H1 (cell line): ENCODE data around the gene SMG1. TPM values are rescaled to one million over a fixed set of nuclear protein-coding genes. Genes with fewer than 3 reads are reported as not detected.

Experiments
- CTCF ChIA-PET: fragments of 300-600 bp; sonication (Branson Sonifier 250); formaldehyde crosslinking; loops from one replicate; lab custom pipeline; 2021; ENCODE audit not compliant: partially characterized antibody; lab: Charles Lee
- POLR2A ChIA-PET: fragments of 300-600 bp; sonication (Branson Sonifier 250); formaldehyde crosslinking; loops from one replicate; lab custom pipeline; 2021; ENCODE audit warnings: inconsistent platforms; ENCODE audit not compliant: partially characterized antibody; lab: Charles Lee
- DNase-seq, 2 experiments: peaks; one replicate each; pipeline versions ENCODE4 v3.0.0 to v3.0.0-alpha.2; 2010 to 2022; ENCODE audit warnings: low spot score in 2 of 2, low read depth in 1 of 2, mixed read lengths in 1 of 2
- FAIRE-seq: peaks from 2 replicates; lab custom pipeline; 2011; peaks lifted over from hg19 to GRCh38; lab: Jason Lieb, UNC
- H2AFZ ChIP-seq: 2 replicates; pipeline ENCODE4 v1.8.1; 2012; ENCODE audit warnings: low read length, inconsistent platforms
- H2AK5ac ChIP-seq: 2 replicates; pipeline ENCODE4 v1.6.1; 2013; ENCODE audit warnings: low read depth, low read length
- H2BK120ac ChIP-seq: replicated peaks from 2 replicates; pipeline ENCODE3; 2013; ENCODE audit warnings: low read depth, low read length, inconsistent platforms
- H2BK12ac ChIP-seq: 2 replicates; pipeline ENCODE4 v1.6.1; 2013; ENCODE audit warnings: low read depth, low read length
- H2BK15ac ChIP-seq: 2 replicates; pipeline ENCODE4 v1.6.1; 2013; ENCODE audit warnings: low read length
- H2BK20ac ChIP-seq: 2 replicates; pipeline ENCODE4 v1.6.1; 2013; ENCODE audit warnings: low read length
- H2BK5ac ChIP-seq: 2 replicates; pipeline ENCODE4 v1.6.1; 2013; ENCODE audit warnings: low read depth, low read length
- H3K14ac ChIP-seq: 2 replicates; pipeline ENCODE4 v1.6.1; 2013; ENCODE audit warnings: inconsistent platforms; ENCODE audit not compliant: insufficient read length
- H3K18ac ChIP-seq: 2 replicates; pipeline ENCODE4 v1.6.1; 2013; ENCODE audit warnings: low read length; ENCODE audit errors: extremely low read depth
- H3K23ac ChIP-seq: 2 replicates; pipeline ENCODE4 v1.6.1; 2013; ENCODE audit warnings: inconsistent platforms; ENCODE audit not compliant: insufficient read length
- H3K23me2 ChIP-seq: 2 replicates; pipeline ENCODE4 v1.6.1; 2013; ENCODE audit warnings: low read depth, low read length
- H3K27ac ChIP-seq: 2 replicates; pipeline ENCODE4 v1.6.1; 2011; ENCODE audit warnings: low read depth, low read length, inconsistent platforms
- H3K27me3 ChIP-seq, 4 experiments: replicated peaks in 1 of 4; 1 replicate in 1 of 4; 2 replicates in 3 of 4; pipeline versions ENCODE4 v1.6.1 to v1.8.1; 2011 to 2013; ENCODE audit warnings: low read length in 3 of 4, mild to moderate bottlenecking in 3 of 4, inconsistent platforms in 2 of 4, mixed read lengths in 2 of 4, moderate library complexity in 1 of 4; ENCODE audit not compliant: control insufficient read depth in 3 of 4, insufficient read depth in 3 of 4; ENCODE audit errors: extremely low read depth in 1 of 4
- H3K36me3 ChIP-seq, 4 experiments: 2 replicates each; pipeline versions ENCODE4 v1.6.1 to v1.8.1; 2011 to 2013; ENCODE audit warnings: mild to moderate bottlenecking in 4 of 4, low read length in 3 of 4, moderate library complexity in 2 of 4, control low read depth in 1 of 4, inconsistent platforms in 1 of 4; ENCODE audit not compliant: insufficient read depth in 4 of 4, control insufficient read depth in 2 of 4
- H3K4ac ChIP-seq: replicated peaks from 2 replicates; pipeline ENCODE3; 2013; ENCODE audit warnings: low read length, low read depth, mixed read lengths, inconsistent platforms; ENCODE audit not compliant: insufficient read length
- H3K4me1 ChIP-seq, 4 experiments: replicated peaks in 1 of 4; 1 replicate in 1 of 4; 2 replicates in 3 of 4; pipeline versions ENCODE4 v1.6.1 to v1.8.1; 2011 to 2013; ENCODE audit warnings: low read length in 3 of 4, inconsistent platforms in 2 of 4, mixed read lengths in 1 of 4; ENCODE audit not compliant: insufficient read depth in 4 of 4, control insufficient read depth in 3 of 4
- H3K4me2 ChIP-seq, 2 experiments: 2 replicates each; pipeline versions ENCODE4 v1.6.1 to v1.8.1; 2011 to 2013; ENCODE audit warnings: low read depth in 2 of 2, low read length in 2 of 2, control low read depth in 1 of 2, inconsistent platforms in 1 of 2, mild to moderate bottlenecking in 1 of 2; ENCODE audit not compliant: insufficient read depth in 1 of 2
- H3K4me3 ChIP-seq, 4 experiments: fragments of 200-600, 300-600 bp in 1 of 4; sonication (generic), shearing (Covaris generic), sonication (Bioruptor Twin) in 1 of 4; 2 replicates each; pipeline versions ENCODE4 v1.5.1 to v1.8.1; 2011 to 2016; ENCODE audit warnings: low read length in 4 of 4, low read depth in 3 of 4, control low read depth in 2 of 4, inconsistent platforms in 2 of 4, mild to moderate bottlenecking in 2 of 4, mixed read lengths in 1 of 4, moderate library complexity in 1 of 4; ENCODE audit not compliant: insufficient read depth in 2 of 4; ENCODE audit errors: extremely low read depth in 1 of 4
- H3K56ac ChIP-seq: replicated peaks from 2 replicates; pipeline ENCODE3; 2013; ENCODE audit warnings: low read depth, mild to moderate bottlenecking, mixed read lengths, low read length, inconsistent platforms; ENCODE audit not compliant: insufficient read length
- H3K79me1 ChIP-seq: 2 replicates; pipeline ENCODE4 v1.6.1; 2013; ENCODE audit warnings: low read depth, low read length, control low read depth
- H3K79me2 ChIP-seq, 2 experiments: 2 replicates each; pipeline versions ENCODE4 v1.6.1 to v1.8.1; 2012 to 2013; ENCODE audit warnings: low read length in 2 of 2, mild to moderate bottlenecking in 2 of 2, inconsistent platforms in 1 of 2; ENCODE audit not compliant: insufficient read depth in 2 of 2, control insufficient read depth in 1 of 2
- H3K9ac ChIP-seq, 4 experiments: replicated peaks in 1 of 4; 1 replicate in 1 of 4; 2 replicates in 3 of 4; pipeline versions ENCODE4 v1.6.1 to v1.8.1; 2011 to 2013; ENCODE audit warnings: low read depth in 3 of 4, low read length in 3 of 4, control low read depth in 2 of 4, mild to moderate bottlenecking in 2 of 4, moderate library complexity in 2 of 4, inconsistent platforms in 1 of 4; ENCODE audit errors: extremely low read depth in 1 of 4
- H3K9me3 ChIP-seq, 2 experiments: 2 replicates each; pipeline versions ENCODE4 v1.6.1 to v1.8.1; 2012 to 2013; ENCODE audit warnings: mild to moderate bottlenecking in 2 of 2, moderate library complexity in 2 of 2, control low read depth in 1 of 2, inconsistent platforms in 1 of 2, low read depth in 1 of 2, low read length in 1 of 2, mixed read lengths in 1 of 2; ENCODE audit not compliant: insufficient read depth in 2 of 2
- H4K20me1 ChIP-seq, 2 experiments: replicated peaks in 1 of 2; 2 replicates each; pipeline versions ENCODE3 to v1.8.1; 2011 to 2013; ENCODE audit warnings: inconsistent platforms in 2 of 2, low read length in 2 of 2, mild to moderate bottlenecking in 1 of 2; ENCODE audit not compliant: insufficient read depth in 2 of 2, control insufficient read depth in 1 of 2
- H4K5ac ChIP-seq: 2 replicates; pipeline ENCODE4 v1.6.1; 2013; ENCODE audit warnings: low read length, low read depth, mixed read lengths, inconsistent platforms; ENCODE audit not compliant: insufficient read length
- H4K8ac ChIP-seq: 2 replicates; pipeline ENCODE4 v1.8.0; 2013; ENCODE audit warnings: mild to moderate bottlenecking, moderate library complexity, low read length, inconsistent platforms; ENCODE audit not compliant: insufficient read depth; ENCODE audit errors: extremely low read depth
- H4K91ac ChIP-seq: replicated peaks from 2 replicates; pipeline ENCODE3; 2013; ENCODE audit warnings: low read length, mixed read lengths, inconsistent platforms; ENCODE audit not compliant: insufficient read length
- CHD1 ChIP-seq: IDR thresholded peaks from 2 replicates; pipeline ENCODE4 v1.6.1; 2012; ENCODE audit warnings: low read depth, low read length, improper control_type of control experiment
- CHD2 ChIP-seq: IDR thresholded peaks from 2 replicates; pipeline ENCODE4 v1.6.1; 2012; ENCODE audit warnings: low read length, improper control_type of control experiment
- JUN ChIP-seq: IDR thresholded peaks from 2 replicates; pipeline ENCODE4 v1.6.1; 2011; ENCODE audit warnings: low read depth, mild to moderate bottlenecking, improper control_type of control experiment, low read length
- NRF1 ChIP-seq: IDR thresholded peaks from 2 replicates; pipeline ENCODE4 v1.6.1; 2011; ENCODE audit warnings: mild to moderate bottlenecking, low read depth, low read length, improper control_type of control experiment
- POU5F1 ChIP-seq: IDR thresholded peaks from 2 replicates; pipeline ENCODE4 v1.6.1; 2011; ENCODE audit warnings: low read depth, mild to moderate bottlenecking, low read length, moderate library complexity
- RNF2 ChIP-seq: fragments of 200-900, 300-1000 bp; sonication (generic); IDR thresholded peaks from 2 replicates; pipeline ENCODE4 v1.7.1; 2016; ENCODE audit warnings: borderline replicate concordance, low read depth, mild to moderate bottlenecking, antibody characterized with exemption, low read length; ENCODE audit not compliant: poor library complexity, severe bottlenecking; ENCODE audit errors: missing control alignments
- SP1 ChIP-seq: IDR thresholded peaks from 2 replicates; pipeline ENCODE4 v1.6.1; 2011; ENCODE audit warnings: low read depth, low read length
- TEAD4 ChIP-seq: IDR thresholded peaks from 2 replicates; pipeline ENCODE4 v1.6.1; 2012; ENCODE audit warnings: low read depth, low read length, inconsistent platforms, mixed read lengths
- WGBS, 2 experiments: shearing (Covaris generic) in 1 of 2; methylation state at CpG; one replicate each; pipeline versions ENCODE4 v1.1.6 to v1.1.7; 2013 to 2015; ENCODE audit warnings: low lambda C conversion rate in 2 of 2, mixed read lengths in 2 of 2, inconsistent platforms in 1 of 2, low coverage in 1 of 2, missing lambda C conversion rate in 1 of 2; ENCODE audit not compliant: insufficient replicate concordance in 2 of 2, insufficient coverage in 1 of 2, insufficient read length in 1 of 2; ENCODE audit errors: extremely low coverage in 1 of 2, missing lambda C conversion rate in 1 of 2; 5-methylcytosine and 5-hydroxymethylcytosine counted together
- polyA plus RNA-seq, 7 experiments: library from polyadenylated mRNA; depleted of rRNA in 3 of 7; stranded (reverse) in 5 of 7; unstranded in 2 of 7; fragments of >200 nt in 5 of 7; fragments of 200-250 nt in 2 of 7; gene quantifications; 1 replicate in 5 of 7; 2 replicates in 1 of 7; 4 replicates in 1 of 7; pipeline versions ENCODE4 v1.2.1 to v1.2.3, GENCODE V29; 2011 to 2013; ENCODE audit warnings: missing spikeins in 2 of 7, mixed read lengths in 2 of 7
- total RNA-seq: library from RNA; stranded (reverse); fragmentation: NEBNext Ultra II Directional; extraction: Animal tissue kit (Norgen Biotek cat#: 25700); gene quantifications from 2 replicates; pipeline ENCODE4 v1.2.1, GENCODE V29; 2021
- TF ChIP-seq, protein P1 (sequence below): IDR thresholded peaks from 2 replicates; pipeline ENCODE4 v1.6.1; 2012; ENCODE audit warnings: inconsistent platforms

Gene SMG1
- total and polyA plus RNA-seq, 2 of the 8 experiments (the other 6 are each of a cell fraction or from before 2014, with no cell fraction given) = 14.9 to 90.6 TPM

DNA sequence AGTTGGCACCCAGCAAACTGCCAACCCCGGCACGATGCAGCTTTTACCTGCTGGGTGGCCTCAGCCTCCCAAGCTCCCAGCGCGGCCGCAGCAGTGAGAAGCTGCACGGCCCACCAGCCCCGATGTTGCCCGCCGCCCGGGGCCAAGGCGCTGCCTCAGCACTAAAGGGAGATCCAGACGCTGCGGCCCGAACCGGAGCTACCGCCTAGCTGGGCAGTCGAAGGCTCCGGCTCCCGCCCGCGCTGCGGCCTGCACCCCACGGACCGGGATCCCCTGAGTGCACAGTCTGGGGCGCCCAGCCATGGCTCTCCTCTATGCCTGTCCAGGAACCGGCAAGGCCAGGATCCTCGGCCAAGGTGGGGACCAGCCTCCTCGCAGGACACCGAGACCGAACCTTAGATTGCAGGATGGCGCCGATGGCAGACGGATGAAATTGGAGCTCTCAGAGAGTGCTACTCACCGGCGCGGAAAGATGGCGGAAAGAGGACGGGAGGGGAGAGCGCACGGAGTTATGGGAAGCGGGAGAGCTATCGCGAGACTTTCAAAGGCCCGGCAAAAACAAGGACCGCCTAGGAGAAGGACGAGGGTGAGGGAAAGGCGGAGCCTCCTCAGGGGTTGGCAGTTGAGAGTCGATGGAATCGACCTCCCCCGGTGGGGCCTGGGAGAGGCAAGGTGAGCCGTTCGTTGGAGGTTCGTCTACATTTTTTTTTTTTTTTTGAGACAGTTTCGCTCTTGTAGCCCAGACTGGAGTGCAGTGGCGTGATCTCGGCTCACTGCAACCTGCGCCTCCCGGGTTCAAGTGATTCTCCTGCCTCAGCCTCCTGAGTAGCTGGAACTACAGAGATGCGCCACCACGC is 136.1 kb downstream of the SMG1 start, which contains the start of gene RPS15A:
TSS of gene RPS15A (minus strand) at position 485 of the 857 bp plus-strand sequence. CDS start 1,221 bp downstream, outside the sequence.
- peaks cover 50 to 51% of the 10 kb centered on the region in 2 experiments for H3K79me2 ChIP-seq
- no peak within 1 kb of the TSS for H3K23ac ChIP-seq
- peak; percentile 39 for FAIRE-seq
- peak within 1 kb of the TSS; percentile 66 for H3K56ac ChIP-seq
- no peak within 1 kb of the TSS for H2AFZ ChIP-seq
- ChIA-PET CTCF (interaction anchor here (0.6 to 1.4 kb wide), 3 partner anchors 8 to 720 kb away, joined by 3 to 7 read pairs (median 4); partner anchors contain the start of gene ARL6IP1), POLR2A (interaction anchor here (0.6 to 14.2 kb wide), 27 partner anchors 15 to 1310 kb away, joined by 3 to 503 read pairs (median 4); partner anchors contain the start of genes ARL6IP1, COQ7, SMG1 and TMC7)
- H3K14ac ChIP-seq = no peak within 1 kb of the TSS
- H2BK15ac ChIP-seq = no peak within 1 kb of the TSS
- peak within 1 kb of the TSS; percentile 100 for H3K4ac ChIP-seq
- H4K5ac ChIP-seq = peak within 1 kb of the TSS; percentile 99
- H4K91ac ChIP-seq = peak within 1 kb of the TSS; percentile 97
- peak within 1 kb of the TSS; percentile 92 to 99 (median 97) for H3K4me3 ChIP-seq
- H3K23me2 ChIP-seq = peaks cover 5% of the 10 kb centered on the region
- no peak within 1 kb of the TSS for H2BK20ac ChIP-seq
- peaks cover 36 to 39% of the 10 kb centered on the region in 2 experiments for H4K20me1 ChIP-seq
- no peaks in the 10 kb centered on the region for H3K27me3 ChIP-seq
- peak within 1 kb of the TSS; percentile 100 for H4K8ac ChIP-seq
- 4% methylated on average over 53 of the region's 60 CpGs; no CpG with 5 or more reads in 1 of the 2 experiments for WGBS, 2 experiments
- H2BK5ac ChIP-seq = peak within 1 kb of the TSS; percentile 99
- peak; percentile 88 to 94 for DNase-seq
- peak within 1 kb of the TSS; percentile 90 to 99 (median 97) for H3K9ac ChIP-seq
- H3K36me3 ChIP-seq = peaks cover 30 to 76% (median 56%) of the 10 kb centered on the region in 4 experiments
- H2BK120ac ChIP-seq = no peak within 1 kb of the TSS
- H3K9me3 ChIP-seq = no peaks in the 10 kb centered on the region
- H2BK12ac ChIP-seq = no peak within 1 kb of the TSS; the same call in 1 of the 2 replicates
- H3K4me1 ChIP-seq = peaks cover 0 to 5% (median 4%) of the 10 kb centered on the region in 4 experiments; a peak in 6 of 7 replicates
- peak within 1 kb of the TSS; percentile 98 for H3K18ac ChIP-seq
- H2AK5ac ChIP-seq = peak within 1 kb of the TSS; percentile 96; the same call in 1 of the 2 replicates
- peak within 1 kb of the TSS; percentile 81 to 83 for H3K4me2 ChIP-seq
- H3K27ac ChIP-seq = peak within 1 kb of the TSS; percentile 97
- H3K79me1 ChIP-seq = peaks cover 5% of the 10 kb centered on the region
- TF ChIP-seq CHD2 (peak; percentile 96), POU5F1 (no peak), SP1 (peak; percentile 78; the same call in 1 of the 2 replicates), TEAD4 (no peak), JUN (no peak), RNF2 (no peak), CHD1 (peak; percentile 65; the same call in 1 of the 2 replicates), NRF1 (no peak)
- TF ChIP-seq, protein P1, sequence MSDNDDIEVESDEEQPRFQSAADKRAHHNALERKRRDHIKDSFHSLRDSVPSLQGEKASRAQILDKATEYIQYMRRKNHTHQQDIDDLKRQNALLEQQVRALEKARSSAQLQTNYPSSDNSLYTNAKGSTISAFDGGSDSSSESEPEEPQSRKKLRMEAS = peak; percentile 76
